Retinal pigment epithelial cell (primary cell): ENCODE measurements around the gene SLX1A.
A peak's percentile ranks its signal among the peaks of the same experiment; 100 is the strongest.
"Not testable (repeated sequence)": the region's sequence is repeated elsewhere in the genome, so short reads cannot be mapped to it uniquely, and the experiment has no call there.

Source experiments
- DNase-seq: peaks from one replicate; pipeline ENCODE4 v3.0.0-alpha.2; 2010; ENCODE audit warnings: low read depth
- H3K4me3 ChIP-seq: 2 replicates; pipeline ENCODE4 v1.5.1; 2011; ENCODE audit warnings: mild to moderate bottlenecking, low read length, control low read depth, moderate library complexity

Gene SLX1A

GRCh38 chr16:30205541-30206236, 12.0 kb downstream of the SLX1A start:
- not testable (repeated sequence) for DNase-seq
- H3K4me3 ChIP-seq, result peak overlapping the region; percentile 46

DNA sequence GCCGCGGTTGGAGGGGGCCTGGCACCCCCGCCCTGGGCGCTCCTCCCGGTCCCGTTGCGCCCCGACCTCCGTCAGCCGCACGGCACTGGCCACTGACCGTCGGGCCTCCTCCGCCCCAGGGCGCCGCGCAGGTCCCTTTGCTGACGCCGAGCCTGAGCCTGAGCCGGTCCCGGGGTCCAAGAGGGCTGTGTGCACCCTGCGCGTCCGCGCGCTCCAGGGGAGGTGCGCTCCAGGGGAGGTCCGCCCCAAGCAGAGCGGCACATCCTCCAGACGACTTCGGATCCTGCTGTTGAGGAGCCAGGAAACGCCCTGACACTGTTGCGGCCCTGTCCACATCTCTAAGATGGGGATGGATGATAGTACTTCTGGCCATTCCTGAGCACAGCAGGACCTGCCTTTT, 12.6 kb downstream of the SLX1A start:
- not testable (repeated sequence) for H3K4me3 ChIP-seq, DNase-seq

- not testable (repeated sequence) for H3K4me3 ChIP-seq, DNase-seq
These were observed 13.5 kb downstream of the SLX1A start for GRCh38 chr16:30207063-30207704.

DNA sequence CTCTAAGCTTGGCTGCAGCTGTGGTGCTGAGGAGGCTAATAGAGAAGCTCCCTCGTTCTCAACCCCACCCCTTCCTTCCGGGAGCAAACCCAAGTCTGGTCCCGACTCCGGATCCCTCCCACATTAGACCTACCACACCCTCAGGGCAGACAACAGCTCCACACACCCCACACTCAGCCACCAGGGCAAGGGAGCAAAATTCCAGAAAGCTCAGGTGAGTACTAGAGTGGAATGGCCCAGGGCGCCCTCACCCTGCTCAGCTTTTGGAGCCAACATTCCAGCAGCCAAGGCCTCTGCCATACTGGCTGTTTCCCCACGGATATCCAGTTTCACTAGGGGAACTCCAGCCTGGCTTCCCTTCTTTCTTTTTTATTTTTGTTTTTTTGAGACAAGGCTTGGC, 15.4 kb downstream of the SLX1A start:
- DNase-seq, H3K4me3 ChIP-seq: not testable (repeated sequence)

- H3K4me3 ChIP-seq, DNase-seq: not testable (repeated sequence)
These were observed 17.7 kb downstream of the SLX1A start for GRCh38 chr16:30211414-30211813.

DNA sequence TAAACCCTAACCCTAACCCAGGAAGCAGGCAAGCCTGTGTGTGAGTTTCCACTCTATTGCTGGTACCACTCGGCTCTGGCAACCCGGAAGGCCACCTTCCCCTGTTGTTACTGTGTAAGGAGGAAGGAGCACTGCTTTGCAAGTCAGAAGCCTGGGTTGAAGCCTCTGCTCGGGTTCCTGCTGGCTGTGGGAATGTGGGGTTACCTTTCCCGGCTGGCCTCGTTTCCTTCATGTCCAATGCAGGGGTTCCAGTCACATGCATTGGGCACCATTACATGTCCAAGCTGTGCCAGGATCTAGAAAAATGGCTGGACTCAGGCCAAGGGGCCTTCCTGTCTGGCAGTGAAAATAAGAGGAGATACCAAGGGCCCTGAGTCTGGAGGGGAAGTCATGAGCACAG, 23.4 kb downstream of the SLX1A start:
- H3K4me3 ChIP-seq, DNase-seq: not testable (repeated sequence)
